ENCODE results near the gene INVS.

DNA sequence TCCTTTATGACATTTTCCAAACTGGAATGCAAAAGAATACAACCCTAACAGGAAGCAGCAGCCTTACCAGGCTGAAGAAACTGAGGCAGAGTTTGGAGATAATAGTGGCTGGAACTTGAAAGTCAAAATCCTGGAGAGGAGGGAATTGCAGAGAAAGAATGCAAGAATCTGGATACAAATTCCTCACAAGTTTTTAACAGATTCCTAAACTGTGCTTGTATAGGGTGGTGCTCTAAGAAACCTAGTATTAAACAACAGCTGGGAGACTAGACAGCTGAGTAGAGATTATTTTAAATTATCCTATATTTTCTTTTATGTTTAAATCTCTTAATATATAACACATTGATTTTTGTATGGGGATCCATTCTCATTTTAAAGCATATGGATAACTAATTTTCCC, 30.7 kb downstream of the INVS start:
- TF ChIP-seq, protein P1, sequence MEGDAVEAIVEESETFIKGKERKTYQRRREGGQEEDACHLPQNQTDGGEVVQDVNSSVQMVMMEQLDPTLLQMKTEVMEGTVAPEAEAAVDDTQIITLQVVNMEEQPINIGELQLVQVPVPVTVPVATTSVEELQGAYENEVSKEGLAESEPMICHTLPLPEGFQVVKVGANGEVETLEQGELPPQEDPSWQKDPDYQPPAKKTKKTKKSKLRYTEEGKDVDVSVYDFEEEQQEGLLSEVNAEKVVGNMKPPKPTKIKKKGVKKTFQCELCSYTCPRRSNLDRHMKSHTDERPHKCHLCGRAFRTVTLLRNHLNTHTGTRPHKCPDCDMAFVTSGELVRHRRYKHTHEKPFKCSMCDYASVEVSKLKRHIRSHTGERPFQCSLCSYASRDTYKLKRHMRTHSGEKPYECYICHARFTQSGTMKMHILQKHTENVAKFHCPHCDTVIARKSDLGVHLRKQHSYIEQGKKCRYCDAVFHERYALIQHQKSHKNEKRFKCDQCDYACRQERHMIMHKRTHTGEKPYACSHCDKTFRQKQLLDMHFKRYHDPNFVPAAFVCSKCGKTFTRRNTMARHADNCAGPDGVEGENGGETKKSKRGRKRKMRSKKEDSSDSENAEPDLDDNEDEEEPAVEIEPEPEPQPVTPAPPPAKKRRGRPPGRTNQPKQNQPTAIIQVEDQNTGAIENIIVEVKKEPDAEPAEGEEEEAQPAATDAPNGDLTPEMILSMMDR (IDR thresholded peaks at IDR 0.05), result no peak
- TF ChIP-seq POLR2A (IDR thresholded peaks at IDR 0.05), result no peak

Data from testis (tissue), 2 donors.